ENCODE measurements around the gene ZBTB16. TPM values are rescaled to one million over a fixed set of nuclear protein-coding genes. Genes with fewer than 3 reads are reported as not detected.

Gene ZBTB16
- total and polyA plus RNA-seq, 2 donors (not counting 3 experiments of a cell fraction or from before 2014, with no cell fraction given): 9.8 to 20.3 TPM

DNA sequence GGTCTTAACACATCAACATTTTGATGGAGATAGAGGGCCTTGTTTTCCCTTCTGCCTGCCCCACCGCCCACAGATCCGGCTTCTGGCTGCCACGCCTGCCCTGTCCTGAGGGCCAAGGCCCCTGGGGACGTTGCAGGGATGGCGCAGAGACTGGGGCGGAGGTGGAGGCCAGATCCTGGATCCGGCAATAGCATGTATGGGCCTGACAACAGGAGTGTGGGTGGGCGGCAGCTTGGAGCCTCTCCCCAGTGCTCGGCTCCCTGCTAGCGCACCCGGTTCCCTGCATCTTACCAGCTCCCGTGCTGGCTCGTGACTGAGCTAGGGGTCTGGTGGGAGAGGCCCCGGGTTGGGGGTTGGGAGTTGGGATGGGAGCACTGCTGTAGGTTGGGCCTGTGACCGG lies 95.6 kb downstream of the ZBTB16 start:
- no peak for FAIRE-seq
- CTCF ChIA-PET: no interaction called here

DNA sequence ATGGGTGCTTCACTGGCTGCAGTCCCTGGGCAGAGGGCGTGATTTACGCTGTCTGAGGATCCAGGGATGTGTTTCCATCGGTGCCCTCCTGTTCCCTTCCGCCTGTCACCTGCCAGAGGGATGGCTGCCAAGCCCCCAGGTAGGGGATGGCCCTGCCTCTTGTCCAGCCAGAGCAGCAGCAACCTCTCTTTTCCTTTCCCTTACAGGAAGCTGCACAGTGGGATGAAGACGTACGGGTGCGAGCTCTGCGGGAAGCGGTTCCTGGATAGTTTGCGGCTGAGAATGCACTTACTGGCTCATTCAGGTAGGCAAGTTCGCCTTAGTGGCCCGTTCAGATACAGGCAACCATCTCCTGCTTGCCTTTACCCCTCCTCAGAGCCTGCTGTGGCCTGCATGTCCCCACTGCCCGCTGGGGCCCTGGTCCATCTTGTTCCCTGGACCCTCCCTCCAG lies 96.6 kb downstream of the ZBTB16 start:
- Histone ChIP-seq H3K36me3 (ENCODE audit: control insufficient read depth in 2 of 2, extremely low read depth in 1 of 2, insufficient read depth in 2 of 2, low read length in 2 of 2) (peaks cover 0 to 2% of the 10 kb centered on the region in 2 experiments), H3K27me3 (ENCODE audit: control insufficient read depth in 2 of 2, insufficient read depth in 2 of 2, low read length in 2 of 2) (no peaks in the 10 kb centered on the region), H3K4me3 (replicated peaks in 1 of 3; ENCODE audit: insufficient read depth in 1 of 3, low read depth in 1 of 3, low read length in 3 of 3) (no peak overlapping the region), H3K9ac (replicated peaks; ENCODE audit: extremely low read depth, insufficient read depth, low read length) (no peak overlapping the region), H3K4me1 (ENCODE audit: control insufficient read depth, extremely low read depth, insufficient read depth, low read length) (peaks cover 22% of the 10 kb centered on the region), H3K79me2 (ENCODE audit: control insufficient read depth, insufficient read depth, low read length) (peaks cover 3% of the 10 kb centered on the region), H2AFZ (ENCODE audit: low read depth, low read length) (no peak overlapping the region), H3K4me2 (ENCODE audit: insufficient read depth, low read length) (no peak overlapping the region), H3K9me3 (replicated peaks; ENCODE audit: control insufficient read depth, insufficient read depth, low read length) (no peaks in the 10 kb centered on the region), H3K27ac (ENCODE audit: insufficient read depth, low read depth, low read length) (no peak overlapping the region), H3K9me1 (replicated peaks; ENCODE audit: control insufficient read depth, extremely low read depth, insufficient read depth, low read length) (no peaks in the 10 kb centered on the region), H4K20me1 (replicated peaks; ENCODE audit: control insufficient read depth, extremely low read depth, insufficient read depth, low read length) (no peaks in the 10 kb centered on the region)
- DNase-seq (ENCODE audit: low read depth, low spot score): no peak
- dilution Hi-C loops (cut with MboI; ENCODE audit: extremely low pct_ligation_motif_present, low sequenced_read_pairs): no loop called here
- ChIA-PET POLR2A (no interaction called here), CTCF (no interaction called here)
- no TSS peak for BruUV-seq (replicated peaks)
- intact Hi-C loops (cut with micrococcal nuclease): no loop called here
- TF ChIP-seq MYC (IDR thresholded peaks at IDR 0.05; ENCODE audit: low read depth, low read length) (no peak), JUN (IDR thresholded peaks at IDR 0.05; ENCODE audit: borderline replicate concordance, insufficient read depth, insufficient read length, low read depth) (no peak), FOS (IDR thresholded peaks at IDR 0.05; ENCODE audit: borderline replicate concordance, insufficient read depth, low read length) (no peak), EZH2 (IDR thresholded peaks at IDR 0.05; ENCODE audit: borderline replicate concordance, low read depth, low read length, severe bottlenecking) (no peak), GATA2 (IDR thresholded peaks at IDR 0.05; ENCODE audit: insufficient read depth, insufficient read length, low read depth, low read length) (no peak), POLR2A (IDR thresholded peaks at IDR 0.05; ENCODE audit: low read depth, low read length) (no peak), POLR2AphosphoS5 (IDR thresholded peaks at IDR 0.05; ENCODE audit: insufficient read depth, low read depth, low read length) (no peak)
- TF ChIP-seq, protein P1, sequence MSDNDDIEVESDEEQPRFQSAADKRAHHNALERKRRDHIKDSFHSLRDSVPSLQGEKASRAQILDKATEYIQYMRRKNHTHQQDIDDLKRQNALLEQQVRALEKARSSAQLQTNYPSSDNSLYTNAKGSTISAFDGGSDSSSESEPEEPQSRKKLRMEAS (IDR thresholded peaks at IDR 0.05; ENCODE audit: insufficient read depth, insufficient read length): no peak
- TF ChIP-seq, protein P2, sequence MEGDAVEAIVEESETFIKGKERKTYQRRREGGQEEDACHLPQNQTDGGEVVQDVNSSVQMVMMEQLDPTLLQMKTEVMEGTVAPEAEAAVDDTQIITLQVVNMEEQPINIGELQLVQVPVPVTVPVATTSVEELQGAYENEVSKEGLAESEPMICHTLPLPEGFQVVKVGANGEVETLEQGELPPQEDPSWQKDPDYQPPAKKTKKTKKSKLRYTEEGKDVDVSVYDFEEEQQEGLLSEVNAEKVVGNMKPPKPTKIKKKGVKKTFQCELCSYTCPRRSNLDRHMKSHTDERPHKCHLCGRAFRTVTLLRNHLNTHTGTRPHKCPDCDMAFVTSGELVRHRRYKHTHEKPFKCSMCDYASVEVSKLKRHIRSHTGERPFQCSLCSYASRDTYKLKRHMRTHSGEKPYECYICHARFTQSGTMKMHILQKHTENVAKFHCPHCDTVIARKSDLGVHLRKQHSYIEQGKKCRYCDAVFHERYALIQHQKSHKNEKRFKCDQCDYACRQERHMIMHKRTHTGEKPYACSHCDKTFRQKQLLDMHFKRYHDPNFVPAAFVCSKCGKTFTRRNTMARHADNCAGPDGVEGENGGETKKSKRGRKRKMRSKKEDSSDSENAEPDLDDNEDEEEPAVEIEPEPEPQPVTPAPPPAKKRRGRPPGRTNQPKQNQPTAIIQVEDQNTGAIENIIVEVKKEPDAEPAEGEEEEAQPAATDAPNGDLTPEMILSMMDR (IDR thresholded peaks at IDR 0.05; ENCODE audit: extremely low read depth in 1 of 2, insufficient read depth in 1 of 2, low read depth in 1 of 2, low read length in 2 of 2): no peak
- no peak for FAIRE-seq

More for the DNA sequence above, 95.6 kb downstream of the ZBTB16 start:
- Histone ChIP-seq H3K79me2 (ENCODE audit: control insufficient read depth, insufficient read depth, low read length) (no peaks in the 10 kb centered on the region), H3K4me3 (replicated peaks in 1 of 3; ENCODE audit: insufficient read depth in 1 of 3, low read depth in 1 of 3, low read length in 3 of 3) (no peak overlapping the region), H3K4me1 (ENCODE audit: control insufficient read depth, extremely low read depth, insufficient read depth, low read length) (peaks cover 12% of the 10 kb centered on the region), H3K9me1 (replicated peaks; ENCODE audit: control insufficient read depth, extremely low read depth, insufficient read depth, low read length) (no peaks in the 10 kb centered on the region), H3K27ac (ENCODE audit: insufficient read depth, low read depth, low read length) (no peak overlapping the region), H3K4me2 (ENCODE audit: insufficient read depth, low read length) (no peak overlapping the region), H3K9me3 (replicated peaks; ENCODE audit: control insufficient read depth, insufficient read depth, low read length) (no peaks in the 10 kb centered on the region), H2AFZ (ENCODE audit: low read depth, low read length) (no peak overlapping the region), H3K9ac (replicated peaks; ENCODE audit: extremely low read depth, insufficient read depth, low read length) (no peak overlapping the region), H4K20me1 (replicated peaks; ENCODE audit: control insufficient read depth, extremely low read depth, insufficient read depth, low read length) (no peaks in the 10 kb centered on the region), H3K27me3 (ENCODE audit: control insufficient read depth in 2 of 2, insufficient read depth in 2 of 2, low read length in 2 of 2) (no peaks in the 10 kb centered on the region), H3K36me3 (ENCODE audit: control insufficient read depth in 2 of 2, extremely low read depth in 1 of 2, insufficient read depth in 2 of 2, low read length in 2 of 2) (peaks cover 0 to 2% of the 10 kb centered on the region in 2 experiments)
- intact Hi-C loops (cut with micrococcal nuclease): no loop called here
- BruUV-seq (replicated peaks): no TSS peak
- dilution Hi-C loops (cut with MboI; ENCODE audit: extremely low pct_ligation_motif_present, low sequenced_read_pairs): no loop called here
- POLR2A ChIA-PET: no interaction called here
- no peak for TF ChIP-seq EZH2 (IDR thresholded peaks at IDR 0.05; ENCODE audit: borderline replicate concordance, low read depth, low read length, severe bottlenecking)
- TF ChIP-seq GATA2 (IDR thresholded peaks at IDR 0.05; ENCODE audit: insufficient read depth, insufficient read length, low read depth, low read length): no peak
- no peak for TF ChIP-seq MYC (IDR thresholded peaks at IDR 0.05; ENCODE audit: low read depth, low read length)
- no peak for TF ChIP-seq POLR2A (IDR thresholded peaks at IDR 0.05; ENCODE audit: low read depth, low read length)
- no peak for TF ChIP-seq JUN (IDR thresholded peaks at IDR 0.05; ENCODE audit: borderline replicate concordance, insufficient read depth, insufficient read length, low read depth)
- TF ChIP-seq, protein P1 (IDR thresholded peaks at IDR 0.05; ENCODE audit: insufficient read depth, insufficient read length): no peak
- DNase-seq (ENCODE audit: low read depth, low spot score): no peak

Data from endothelial cell of umbilical vein (primary cell).